CD4-positive, alpha-beta T cell treated with Interleukin-6 at 100 ng/mL for 8 hours (primary cell): Measurements from ENCODE around the gene NDUFB2.
"Not testable (repeated sequence)": the region's sequence is repeated elsewhere in the genome, so short reads cannot be mapped to it uniquely, and the experiment has no call there.

ENCODE experiments used
- DNase-seq: peaks from one replicate; pipeline ENCODE4 v3.0.0-alpha.2; 2020; ENCODE audit warnings: mixed read lengths, low spot score

NDUFB2 gene

DNA sequence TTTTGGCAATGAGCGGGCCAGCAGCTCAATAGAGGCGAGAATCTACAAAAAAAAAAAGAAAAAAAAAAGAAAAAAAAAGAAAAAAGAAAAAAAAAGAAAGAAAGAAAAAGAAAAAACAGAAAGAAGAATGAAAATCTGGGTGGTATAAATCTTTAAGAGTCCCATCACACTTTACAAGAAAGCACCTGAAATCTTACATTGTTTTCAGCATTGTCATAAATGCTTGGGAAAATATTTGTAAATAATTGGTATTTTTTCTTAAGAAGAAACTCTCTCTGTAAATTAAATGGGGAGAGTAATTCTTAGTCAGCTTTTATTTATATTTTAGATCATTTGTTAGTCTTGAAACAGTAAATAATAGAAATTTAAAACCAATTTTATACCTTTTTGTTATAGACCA, 38.2 kb downstream of the NDUFB2 start:
- no peak for DNase-seq

GRCh38 chr7:140738280-140738679, 41.8 kb downstream of the NDUFB2 start:
- DNase-seq: no peak

GRCh38 chr7:140743255-140743654, 46.7 kb downstream of the NDUFB2 start:
- not testable (repeated sequence) for DNase-seq

GRCh38 chr7:140744005-140744404, 47.5 kb downstream of the NDUFB2 start:
- DNase-seq: no peak

GRCh38 chr7:140745266-140746058, 49.0 kb downstream of the NDUFB2 start:
- DNase-seq: no peak

DNA sequence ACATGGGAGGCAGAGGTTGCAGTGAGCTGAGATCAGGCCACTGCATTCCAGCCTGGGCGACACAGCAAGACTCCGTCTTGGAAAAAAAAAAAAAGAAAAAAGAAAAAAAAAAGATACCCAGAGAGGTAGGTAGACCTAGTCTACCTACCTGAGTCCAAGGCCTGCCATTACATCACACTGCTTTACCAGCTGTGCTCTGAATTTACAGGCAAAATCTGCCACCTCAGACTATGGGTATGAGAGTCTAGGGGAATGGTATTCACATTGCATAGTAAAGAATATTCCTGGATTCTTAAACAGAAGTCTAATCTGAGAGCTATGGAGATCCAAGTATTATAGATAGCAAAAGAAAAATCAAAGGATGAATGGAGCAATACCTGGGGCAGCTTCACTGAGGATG, 50.2 kb downstream of the NDUFB2 start:
- no peak for DNase-seq

DNA sequence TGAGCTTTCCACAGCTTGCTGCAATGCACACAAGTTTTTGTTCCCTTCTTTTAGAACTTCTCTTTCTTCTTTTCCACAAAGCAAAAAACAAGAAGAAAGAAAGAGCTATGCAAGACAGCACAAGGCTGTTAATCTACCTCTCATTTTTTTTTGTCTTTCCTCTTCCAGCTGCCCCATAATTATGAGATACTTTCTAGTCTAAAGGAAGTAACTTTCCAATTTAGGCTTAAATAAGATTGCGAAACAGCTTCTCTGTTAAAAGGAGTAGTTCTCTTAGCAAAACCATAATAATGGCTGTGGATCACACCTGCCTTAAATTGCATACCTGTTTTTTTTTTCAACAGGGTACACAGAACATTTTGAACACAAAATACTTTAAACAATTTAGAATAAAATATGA, 56.0 kb downstream of the NDUFB2 start:
- no peak for DNase-seq

DNA sequence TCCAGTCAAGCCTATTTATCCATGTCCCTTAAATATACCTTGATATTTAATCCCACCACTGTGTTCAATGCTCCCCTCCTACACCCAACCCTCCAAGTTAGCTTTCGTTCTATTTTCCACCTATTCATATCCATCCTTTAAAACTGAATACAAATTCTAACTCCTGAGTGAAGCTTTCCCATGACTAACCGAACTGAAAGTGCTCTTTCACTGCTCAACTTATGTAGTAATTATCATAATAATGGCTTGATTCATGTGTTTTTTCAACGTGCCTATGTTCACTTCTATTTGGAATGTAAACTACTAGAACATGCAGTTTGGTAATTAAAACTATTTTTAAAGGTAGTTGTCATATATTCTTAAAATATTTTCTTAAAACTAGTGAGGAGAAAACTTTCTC, 58.0 kb downstream of the NDUFB2 start:
- DNase-seq: no peak
